ENCODE measurements around the gene MED27. TPM values are rescaled to one million over a fixed set of nuclear protein-coding genes. Genes with fewer than 3 reads are reported as not detected.

MED27 gene
- polyA plus RNA-seq, 1 experiment = 36.9 TPM

GRCh38 chr9:131839281-131840084, 240.2 kb downstream of the MED27 start:
- Histone ChIP-seq H3K4me3 (ENCODE audit: low read depth, low read length) (no peak overlapping the region), H3K27me3 (ENCODE audit: control insufficient read depth, insufficient read depth, low read length) (peaks cover 22% of the 10 kb centered on the region), H3K36me3 (ENCODE audit: control insufficient read depth, insufficient read depth, low read length) (no peaks in the 10 kb centered on the region)
- no peak for TF ChIP-seq CTCF (IDR thresholded peaks at IDR 0.05; ENCODE audit: insufficient read depth, low read depth, low read length)
- POLR2A ChIA-PET = no interaction called here
- CTCF ChIA-PET = interaction anchor here (0.5 to 1.4 kb wide), 5 partner anchors 14 to 431 kb away, joined by 3 to 4 read pairs (median 3); no protein-coding TSS in a partner anchor
- peak; percentile 26 for DNase-seq (ENCODE audit: low read depth)

- CTCF ChIA-PET = interaction anchor here (0.5 to 0.8 kb wide), 2 partner anchors 37 to 332 kb away, joined by 3 read pairs; no protein-coding TSS in a partner anchor
- no peak for DNase-seq (ENCODE audit: low read depth)
- Histone ChIP-seq H3K36me3 (ENCODE audit: control insufficient read depth, insufficient read depth, low read length) (no peaks in the 10 kb centered on the region), H3K4me3 (ENCODE audit: low read depth, low read length) (no peak overlapping the region), H3K27me3 (ENCODE audit: control insufficient read depth, insufficient read depth, low read length) (peaks cover 20% of the 10 kb centered on the region)
- no peak for TF ChIP-seq CTCF (IDR thresholded peaks at IDR 0.05; ENCODE audit: insufficient read depth, low read depth, low read length)
- POLR2A ChIA-PET = no interaction called here
These were observed 241.0 kb downstream of the MED27 start for GRCh38 chr9:131838530-131839280.

GRCh38 chr9:131837836-131838235, 241.8 kb downstream of the MED27 start:
- no peak for TF ChIP-seq CTCF (IDR thresholded peaks at IDR 0.05; ENCODE audit: insufficient read depth, low read depth, low read length)
- ChIA-PET CTCF (no interaction called here), POLR2A (no interaction called here)
- no peak overlapping the region for H3K4me3 ChIP-seq (ENCODE audit: low read depth, low read length)
- peaks cover 17% of the 10 kb centered on the region for H3K27me3 ChIP-seq (ENCODE audit: control insufficient read depth, insufficient read depth, low read length)
- no peak for DNase-seq (ENCODE audit: low read depth)
- H3K36me3 ChIP-seq (ENCODE audit: control insufficient read depth, insufficient read depth, low read length) = no peaks in the 10 kb centered on the region

GRCh38 chr9:131837316-131837715, 242.4 kb downstream of the MED27 start:
- Histone ChIP-seq H3K36me3 (ENCODE audit: control insufficient read depth, insufficient read depth, low read length) (no peaks in the 10 kb centered on the region), H3K27me3 (ENCODE audit: control insufficient read depth, insufficient read depth, low read length) (peaks cover 17% of the 10 kb centered on the region), H3K4me3 (ENCODE audit: low read depth, low read length) (no peak overlapping the region)
- DNase-seq (ENCODE audit: low read depth) = no peak
- CTCF ChIA-PET = interaction anchor here (1.2 kb wide), 1 partner anchor 30 kb away, joined by 3 read pairs; no protein-coding TSS in a partner anchor
- POLR2A ChIA-PET = no interaction called here
- peak; percentile 8; the same call in 1 of the 2 replicates for TF ChIP-seq CTCF (IDR thresholded peaks at IDR 0.05; ENCODE audit: insufficient read depth, low read depth, low read length)
